ENCODE measurements around the gene GFI1B. TPM values are rescaled to one million over a fixed set of nuclear protein-coding genes. Genes with fewer than 3 reads are reported as not detected.

The GFI1B gene
- total RNA-seq, 4 donors from 2014 or later: 0.11 TPM; not detected in 3

- H3K27ac ChIP-seq: no peak overlapping the region
- WGBS, 2 donors: 63 to 65% methylated on average over 13 of the region's 13 CpGs
- no peak overlapping the region for H3K4me3 ChIP-seq (replicated peaks in 1 of 3)
- DNase-seq: no peak
- TF ChIP-seq CTCF (IDR thresholded peaks at IDR 0.05) (no peak), POLR2A (IDR thresholded peaks at IDR 0.05) (no peak)
- no peaks in the 10 kb centered on the region for H3K4me1 ChIP-seq
- H3K9me3 ChIP-seq: no peaks in the 10 kb centered on the region
- intact Hi-C loops (cut with DNase I): no loop called here
- no peaks in the 10 kb centered on the region for H3K27me3 ChIP-seq
- no peaks in the 10 kb centered on the region for H3K36me3 ChIP-seq
These were observed 23.9 kb downstream of the GFI1B start for GRCh38 chr9:133002147-133003070.

GRCh38 chr9:133003071-133003461 is 24.6 kb downstream of the GFI1B start:
- H3K9me3 ChIP-seq: no peaks in the 10 kb centered on the region
- intact Hi-C loops (cut with DNase I): no loop called here
- no peak for DNase-seq
- no peaks in the 10 kb centered on the region for H3K36me3 ChIP-seq
- no peaks in the 10 kb centered on the region for H3K4me1 ChIP-seq
- no peak for TF ChIP-seq POLR2A (IDR thresholded peaks at IDR 0.05)
- TF ChIP-seq CTCF (IDR thresholded peaks at IDR 0.05): no peak
- no peak overlapping the region for H3K4me3 ChIP-seq (replicated peaks in 1 of 3)
- WGBS, 2 donors: 58% methylated on average over 3 to 9 of the region's 13 CpGs
- no peaks in the 10 kb centered on the region for H3K27me3 ChIP-seq
- H3K27ac ChIP-seq: no peak overlapping the region

- DNase-seq: no peak
- 28 to 35% methylated on average over 5 to 8 of the region's 9 CpGs for WGBS, 2 donors
- Histone ChIP-seq H3K27me3 (no peaks in the 10 kb centered on the region), H3K36me3 (no peaks in the 10 kb centered on the region), H3K4me3 (replicated peaks in 1 of 3) (no peak overlapping the region), H3K9me3 (no peaks in the 10 kb centered on the region), H3K4me1 (no peaks in the 10 kb centered on the region), H3K27ac (no peak overlapping the region)
- TF ChIP-seq POLR2A (IDR thresholded peaks at IDR 0.05): no peak
- intact Hi-C loops (cut with DNase I): no loop called here
These were observed 25.2 kb downstream of the GFI1B start for GRCh38 chr9:133003671-133004090.

GRCh38 chr9:133004091-133004998 is 25.9 kb downstream of the GFI1B start:
- no peak for TF ChIP-seq CTCF (IDR thresholded peaks at IDR 0.05)
- TF ChIP-seq POLR2A (IDR thresholded peaks at IDR 0.05): no peak
- no peak overlapping the region for H3K4me3 ChIP-seq (replicated peaks in 1 of 3)
- no peaks in the 10 kb centered on the region for H3K9me3 ChIP-seq
- 47 to 53% methylated on average over 7 to 9 of the region's 9 CpGs for whole genome bisulfite sequencing, 2 donors
- intact Hi-C loops (cut with DNase I): no loop called here
- no peak overlapping the region for H3K27ac ChIP-seq
- H3K4me1 ChIP-seq: no peaks in the 10 kb centered on the region
- no peak for DNase-seq
- H3K27me3 ChIP-seq: no peaks in the 10 kb centered on the region
- H3K36me3 ChIP-seq: no peaks in the 10 kb centered on the region

GRCh38 chr9:133004999-133005760 is 26.7 kb downstream of the GFI1B start:
- Histone ChIP-seq H3K36me3 (no peaks in the 10 kb centered on the region), H3K9me3 (no peaks in the 10 kb centered on the region), H3K4me3 (replicated peaks in 1 of 3) (no peak overlapping the region), H3K27me3 (no peaks in the 10 kb centered on the region), H3K4me1 (no peaks in the 10 kb centered on the region), H3K27ac (no peak overlapping the region)
- no peak for DNase-seq
- intact Hi-C loops (cut with DNase I): no loop called here
- TF ChIP-seq CTCF (IDR thresholded peaks at IDR 0.05) (no peak), POLR2A (IDR thresholded peaks at IDR 0.05) (no peak)
- WGBS, 2 donors: 88 to 91% methylated on average over 14 of the region's 14 CpGs

All from thyroid gland (tissue), 4 donors.